ENCODE data around the gene TARBP2. TPM values are rescaled to one million over a fixed set of nuclear protein-coding genes. Genes with fewer than 3 reads are reported as not detected.

The TARBP2 gene, protein sequence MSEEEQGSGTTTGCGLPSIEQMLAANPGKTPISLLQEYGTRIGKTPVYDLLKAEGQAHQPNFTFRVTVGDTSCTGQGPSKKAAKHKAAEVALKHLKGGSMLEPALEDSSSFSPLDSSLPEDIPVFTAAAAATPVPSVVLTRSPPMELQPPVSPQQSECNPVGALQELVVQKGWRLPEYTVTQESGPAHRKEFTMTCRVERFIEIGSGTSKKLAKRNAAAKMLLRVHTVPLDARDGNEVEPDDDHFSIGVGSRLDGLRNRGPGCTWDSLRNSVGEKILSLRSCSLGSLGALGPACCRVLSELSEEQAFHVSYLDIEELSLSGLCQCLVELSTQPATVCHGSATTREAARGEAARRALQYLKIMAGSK
- 32.9 TPM for total RNA-seq

DNA sequence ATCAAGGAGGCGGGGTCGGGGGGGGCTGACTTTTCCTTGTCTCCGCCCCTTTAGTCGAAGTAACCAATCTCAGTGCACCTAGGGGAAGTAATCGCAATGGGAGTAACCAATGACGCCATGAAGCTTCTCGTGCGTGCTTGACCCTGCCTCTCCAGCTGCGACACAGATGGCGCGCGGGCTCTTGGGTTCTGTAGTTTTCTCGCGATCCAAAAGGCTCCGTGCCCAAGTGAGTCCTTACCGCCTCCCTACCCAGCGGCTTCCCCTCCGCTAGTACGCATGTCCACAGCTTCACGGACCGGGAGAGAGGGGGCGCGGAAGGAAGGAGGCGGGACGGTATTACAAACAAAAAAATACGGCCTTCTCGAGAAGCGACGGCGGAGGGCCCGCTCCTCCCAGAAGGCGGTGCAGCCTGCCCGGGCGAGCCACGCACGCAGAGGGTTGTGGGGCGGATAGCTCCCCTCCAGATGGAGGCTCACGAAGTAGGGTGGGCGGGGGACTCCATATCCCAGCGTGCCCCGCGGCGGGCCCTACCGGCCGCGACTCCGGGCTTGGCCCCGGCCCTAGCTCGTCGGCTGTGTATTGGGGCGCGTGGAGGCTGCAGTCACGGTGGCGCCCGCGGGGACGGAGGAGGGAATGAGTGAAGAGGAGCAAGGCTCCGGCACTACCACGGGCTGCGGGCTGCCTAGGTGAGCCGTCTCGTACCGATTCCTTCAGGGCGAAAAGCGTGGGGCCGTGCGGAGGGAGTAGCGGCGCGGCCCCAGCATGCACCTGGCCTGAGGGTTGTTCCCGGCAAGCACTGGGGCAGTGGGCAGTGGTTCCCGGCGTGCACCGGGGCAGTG, at the start of gene TARBP2:
TSS of gene TARBP2 (plus strand) at position 508 of the 839 bp plus-strand sequence. CDS start at position 634, 126 bp downstream.
- Histone ChIP-seq H3K27ac (peak within 1 kb of the TSS; percentile 94 to 98), H3K36me3 (peaks cover 0 to under 1% of the 10 kb centered on the region in 2 donors), H3K9me3 (no peaks in the 10 kb centered on the region), H3K4me3 (peak within 1 kb of the TSS; percentile 69 to 74), H3K27me3 (no peaks in the 10 kb centered on the region), H3K4me1 (peaks cover 23 to 38% of the 10 kb centered on the region in 2 donors)
- TF ChIP-seq, protein P1, sequence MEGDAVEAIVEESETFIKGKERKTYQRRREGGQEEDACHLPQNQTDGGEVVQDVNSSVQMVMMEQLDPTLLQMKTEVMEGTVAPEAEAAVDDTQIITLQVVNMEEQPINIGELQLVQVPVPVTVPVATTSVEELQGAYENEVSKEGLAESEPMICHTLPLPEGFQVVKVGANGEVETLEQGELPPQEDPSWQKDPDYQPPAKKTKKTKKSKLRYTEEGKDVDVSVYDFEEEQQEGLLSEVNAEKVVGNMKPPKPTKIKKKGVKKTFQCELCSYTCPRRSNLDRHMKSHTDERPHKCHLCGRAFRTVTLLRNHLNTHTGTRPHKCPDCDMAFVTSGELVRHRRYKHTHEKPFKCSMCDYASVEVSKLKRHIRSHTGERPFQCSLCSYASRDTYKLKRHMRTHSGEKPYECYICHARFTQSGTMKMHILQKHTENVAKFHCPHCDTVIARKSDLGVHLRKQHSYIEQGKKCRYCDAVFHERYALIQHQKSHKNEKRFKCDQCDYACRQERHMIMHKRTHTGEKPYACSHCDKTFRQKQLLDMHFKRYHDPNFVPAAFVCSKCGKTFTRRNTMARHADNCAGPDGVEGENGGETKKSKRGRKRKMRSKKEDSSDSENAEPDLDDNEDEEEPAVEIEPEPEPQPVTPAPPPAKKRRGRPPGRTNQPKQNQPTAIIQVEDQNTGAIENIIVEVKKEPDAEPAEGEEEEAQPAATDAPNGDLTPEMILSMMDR (IDR thresholded peaks at IDR 0.05), result no peak
- DNase-seq (ENCODE audit: low spot score in 2 of 2), result peak; percentile 98 to 100
- intact Hi-C loops (cut with DNase I), result loop anchor here (1.0 to 5.0 kb wide), 4 partner anchors 49 to 454 kb away; partner anchors contain the start of genes PCBP2 and PRR13

DNA sequence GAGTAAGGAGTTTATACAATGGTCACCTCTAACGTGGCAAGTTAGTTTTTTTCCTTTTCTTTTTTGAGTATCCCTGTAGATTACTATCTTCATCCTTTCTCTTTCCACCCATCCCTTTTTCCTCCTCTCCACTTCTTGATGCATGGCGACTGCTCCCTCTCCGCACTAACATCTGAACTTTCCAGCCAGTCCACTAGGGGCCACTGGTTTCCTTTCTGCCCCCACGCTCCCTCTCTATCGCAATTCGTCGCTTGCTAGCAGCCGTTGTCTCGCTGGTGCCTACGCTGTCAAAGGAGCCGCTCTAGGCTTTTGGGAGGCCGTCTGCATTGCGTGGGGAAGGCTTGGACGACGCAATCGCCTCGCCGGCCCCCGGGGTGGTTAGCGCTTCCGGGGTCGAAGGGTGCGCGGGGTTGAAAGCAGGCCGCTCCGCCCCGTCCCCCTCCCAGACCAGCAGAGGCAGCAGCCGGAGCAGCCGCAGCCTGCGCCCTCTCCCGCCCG, 49.4 kb upstream of the TARBP2 start, which contains the start of gene PCBP2:
TSS of gene PCBP2 (plus strand) at position 442 of the 498 bp plus-strand sequence. CDS start 2,699 bp downstream, outside the sequence.
- Histone ChIP-seq H3K27ac (peak within 1 kb of the TSS; percentile 91 to 97), H3K27me3 (no peaks in the 10 kb centered on the region), H3K9me3 (no peaks in the 10 kb centered on the region), H3K4me1 (peaks cover 10 to 13% of the 10 kb centered on the region in 2 donors), H3K4me3 (peak within 1 kb of the TSS; percentile 74 to 91), H3K36me3 (peaks cover 30 to 40% of the 10 kb centered on the region in 2 donors)
- intact Hi-C loops (cut with DNase I), result loop anchor here (1.0 to 2.0 kb wide), 3 partner anchors 10 to 49 kb away; partner anchors contain the start of gene PRR13
- TF ChIP-seq, protein P1 (IDR thresholded peaks at IDR 0.05), result peak; percentile 87 to 95 (median 89)
- peak; percentile 95 to 99 for DNase-seq (ENCODE audit: low spot score in 2 of 2)

DNA sequence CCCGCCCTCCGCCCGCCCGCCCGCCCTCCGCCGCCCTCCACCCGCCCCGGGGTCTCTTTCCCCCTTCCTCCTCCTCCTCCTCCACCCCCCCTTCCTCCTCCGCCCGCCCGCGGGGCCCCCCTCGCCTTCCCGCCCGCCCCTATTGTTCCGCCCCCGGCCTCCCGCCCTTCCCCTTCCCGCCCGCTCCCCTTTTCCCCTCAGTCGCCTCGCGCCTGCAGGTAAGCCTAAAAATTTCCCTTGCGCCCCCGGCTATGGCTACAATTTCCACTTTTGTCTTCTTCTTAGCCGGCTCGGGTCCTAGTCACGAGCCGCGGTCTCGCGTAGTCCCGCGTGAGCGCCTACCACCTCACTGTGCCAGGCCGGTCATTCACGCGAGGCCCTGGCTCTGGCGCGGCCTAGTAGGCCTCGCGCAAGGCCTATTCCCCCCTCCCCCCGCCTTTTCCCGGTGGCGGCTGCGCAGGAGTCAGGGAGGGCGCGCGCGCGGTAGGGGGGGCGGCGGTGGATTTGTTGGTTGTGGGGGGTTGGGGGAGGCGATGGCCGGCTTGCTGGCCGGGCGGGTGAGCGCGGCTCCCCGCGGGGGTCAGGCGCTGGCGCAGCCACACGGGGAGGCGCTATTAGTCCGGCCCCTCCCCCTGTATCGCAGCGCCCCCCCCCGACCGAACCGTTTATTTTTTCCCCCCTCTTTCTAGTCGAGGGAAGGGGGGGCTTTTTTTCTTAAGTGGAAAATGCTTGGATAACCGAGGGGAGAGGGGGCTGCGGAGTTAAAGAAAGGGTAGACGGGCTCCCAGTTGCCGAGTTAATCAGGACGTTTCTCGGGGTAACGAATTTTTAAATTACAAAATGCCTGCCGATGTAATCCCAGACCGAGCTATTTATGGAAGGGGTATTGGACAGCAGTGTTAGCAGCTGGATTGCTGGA, 48.7 kb upstream of the TARBP2 start:
- Histone ChIP-seq H3K27ac (peak overlapping the region; percentile 91 to 97), H3K36me3 (peaks cover 37 to 43% of the 10 kb centered on the region in 2 donors), H3K27me3 (no peaks in the 10 kb centered on the region), H3K9me3 (no peaks in the 10 kb centered on the region), H3K4me3 (peak overlapping the region; percentile 74 to 91), H3K4me1 (peaks cover 10 to 13% of the 10 kb centered on the region in 2 donors)
- TF ChIP-seq, protein P1 (IDR thresholded peaks at IDR 0.05), result peak in 2 of 3 experiments; percentile 37 to 53
- peak; percentile 65 to 90 for DNase-seq (ENCODE audit: low spot score in 2 of 2)
- intact Hi-C loops (cut with DNase I), result loop anchor here (1.0 to 2.0 kb wide), 3 partner anchors 11 to 48 kb away; partner anchors contain the start of gene PRR13

DNA sequence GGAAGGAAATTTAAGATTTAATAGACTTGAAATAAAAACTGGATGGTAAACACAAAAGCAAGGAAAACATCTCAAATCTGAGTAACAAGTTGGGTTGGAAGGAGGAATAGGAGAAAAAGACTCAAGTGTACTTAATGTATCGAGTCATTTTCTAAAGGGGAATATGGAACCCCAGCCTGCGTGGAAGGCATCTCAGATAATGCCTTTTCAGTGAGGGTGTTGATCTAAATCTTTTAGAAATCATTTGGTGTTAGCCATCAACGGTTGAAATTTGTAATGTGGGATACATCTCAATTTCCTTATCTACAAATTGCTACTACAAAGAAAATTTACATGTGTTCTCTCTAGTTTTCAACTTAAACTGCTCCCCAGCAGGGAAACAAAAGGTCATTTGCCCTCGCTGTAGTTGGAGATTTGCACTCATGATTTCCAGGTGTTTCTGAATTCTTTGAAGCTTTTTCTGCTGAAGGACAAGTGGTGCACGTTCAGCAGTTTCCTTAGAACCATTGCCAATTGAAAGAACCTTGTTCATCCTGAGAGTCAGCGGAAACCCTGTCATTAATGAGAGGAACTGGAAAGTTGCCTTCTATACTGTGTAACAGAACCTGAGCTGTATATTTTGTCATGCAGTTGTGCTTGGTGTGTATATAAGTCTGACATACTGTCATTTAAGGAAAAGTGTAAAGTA, 47.0 kb upstream of the TARBP2 start:
- no peak for DNase-seq (ENCODE audit: low spot score in 2 of 2)
- Histone ChIP-seq H3K4me3 (peak overlapping the region; percentile 74 to 91), H3K36me3 (peaks cover 49 to 52% of the 10 kb centered on the region in 2 donors), H3K27me3 (no peaks in the 10 kb centered on the region), H3K4me1 (peaks cover 10 to 13% of the 10 kb centered on the region in 2 donors), H3K9me3 (no peaks in the 10 kb centered on the region), H3K27ac (no peak overlapping the region)
- intact Hi-C loops (cut with DNase I), result loop anchor here (2.0 kb wide), 1 partner anchor 39 kb away; no protein-coding TSS in a partner anchor
- TF ChIP-seq, protein P1 (IDR thresholded peaks at IDR 0.05), result no peak
